ENCODE results near the gene ATAD3B. TPM values are rescaled to one million over a fixed set of nuclear protein-coding genes. Genes with fewer than 3 reads are reported as not detected.

The ATAD3B gene
- total RNA-seq, 2 donors from 2014 or later: 16.8 to 26.9 TPM

DNA sequence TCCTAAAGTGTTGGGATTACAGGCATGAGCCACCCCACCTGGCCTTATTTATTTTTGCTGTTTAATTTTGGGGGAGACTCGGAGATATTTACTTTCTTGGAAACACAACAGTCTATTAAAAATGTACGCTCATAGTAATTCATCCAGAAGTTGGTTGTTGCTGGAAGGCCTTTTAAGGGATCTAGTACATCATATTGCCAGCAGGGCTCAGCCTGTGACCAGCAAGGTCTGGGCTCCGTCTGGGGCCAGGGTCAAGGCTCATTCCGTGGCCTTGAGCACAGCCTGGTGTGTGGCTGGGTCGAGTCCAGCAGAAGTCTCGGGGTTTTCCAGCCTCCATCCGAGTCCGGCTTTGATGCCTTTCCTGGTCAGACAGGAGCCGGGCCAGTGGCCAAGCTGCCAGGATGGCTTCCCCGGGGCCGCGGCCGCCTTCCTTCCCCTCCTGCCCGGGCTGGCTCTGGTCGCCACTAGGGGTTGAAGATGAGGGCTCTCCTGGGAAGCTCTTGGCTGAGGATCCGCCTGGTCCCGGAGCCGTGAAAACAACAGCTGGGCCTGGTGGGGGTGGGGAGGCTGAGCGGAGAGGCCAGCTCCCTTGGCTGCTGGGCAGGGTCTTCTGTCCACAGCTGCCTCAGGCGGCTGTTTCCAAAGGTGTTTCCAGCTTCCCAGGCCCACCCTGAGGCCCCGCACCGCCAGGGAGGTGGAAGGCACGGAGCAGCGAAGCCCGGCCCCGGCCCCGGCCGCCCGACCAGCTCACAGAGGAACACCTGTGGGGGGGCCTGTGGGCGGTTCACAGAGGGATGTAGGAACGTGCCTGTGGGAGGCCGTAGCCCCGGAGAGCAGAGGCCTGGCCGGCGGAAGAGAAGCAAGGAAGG is 41.2 kb upstream of the ATAD3B start:
- TF ChIP-seq, protein P1, sequence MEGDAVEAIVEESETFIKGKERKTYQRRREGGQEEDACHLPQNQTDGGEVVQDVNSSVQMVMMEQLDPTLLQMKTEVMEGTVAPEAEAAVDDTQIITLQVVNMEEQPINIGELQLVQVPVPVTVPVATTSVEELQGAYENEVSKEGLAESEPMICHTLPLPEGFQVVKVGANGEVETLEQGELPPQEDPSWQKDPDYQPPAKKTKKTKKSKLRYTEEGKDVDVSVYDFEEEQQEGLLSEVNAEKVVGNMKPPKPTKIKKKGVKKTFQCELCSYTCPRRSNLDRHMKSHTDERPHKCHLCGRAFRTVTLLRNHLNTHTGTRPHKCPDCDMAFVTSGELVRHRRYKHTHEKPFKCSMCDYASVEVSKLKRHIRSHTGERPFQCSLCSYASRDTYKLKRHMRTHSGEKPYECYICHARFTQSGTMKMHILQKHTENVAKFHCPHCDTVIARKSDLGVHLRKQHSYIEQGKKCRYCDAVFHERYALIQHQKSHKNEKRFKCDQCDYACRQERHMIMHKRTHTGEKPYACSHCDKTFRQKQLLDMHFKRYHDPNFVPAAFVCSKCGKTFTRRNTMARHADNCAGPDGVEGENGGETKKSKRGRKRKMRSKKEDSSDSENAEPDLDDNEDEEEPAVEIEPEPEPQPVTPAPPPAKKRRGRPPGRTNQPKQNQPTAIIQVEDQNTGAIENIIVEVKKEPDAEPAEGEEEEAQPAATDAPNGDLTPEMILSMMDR (IDR thresholded peaks at IDR 0.05): peak in 2 of 4 experiments; percentile 31
- TF ChIP-seq POLR2AphosphoS5 (IDR thresholded peaks at IDR 0.05): peak; percentile 60
- peak; percentile 23 for TF ChIP-seq POLR2A (IDR thresholded peaks at IDR 0.05)
- Histone ChIP-seq H3K9me3 (no peaks in the 10 kb centered on the region), H3K27ac (peak overlapping the region; percentile 96), H3K4me1 (replicated peaks) (peaks cover 49% of the 10 kb centered on the region), H3K27me3 (replicated peaks; ENCODE audit: insufficient read depth) (no peaks in the 10 kb centered on the region), H3K4me3 (no peak overlapping the region), H3K36me3 (no peaks in the 10 kb centered on the region)
- DNase-seq (ENCODE audit: low spot score): peak; percentile 62
- intact Hi-C loops (cut with DNase I): no loop called here
- WGBS: 11% methylated on average over 35 of the region's 35 CpGs

DNA sequence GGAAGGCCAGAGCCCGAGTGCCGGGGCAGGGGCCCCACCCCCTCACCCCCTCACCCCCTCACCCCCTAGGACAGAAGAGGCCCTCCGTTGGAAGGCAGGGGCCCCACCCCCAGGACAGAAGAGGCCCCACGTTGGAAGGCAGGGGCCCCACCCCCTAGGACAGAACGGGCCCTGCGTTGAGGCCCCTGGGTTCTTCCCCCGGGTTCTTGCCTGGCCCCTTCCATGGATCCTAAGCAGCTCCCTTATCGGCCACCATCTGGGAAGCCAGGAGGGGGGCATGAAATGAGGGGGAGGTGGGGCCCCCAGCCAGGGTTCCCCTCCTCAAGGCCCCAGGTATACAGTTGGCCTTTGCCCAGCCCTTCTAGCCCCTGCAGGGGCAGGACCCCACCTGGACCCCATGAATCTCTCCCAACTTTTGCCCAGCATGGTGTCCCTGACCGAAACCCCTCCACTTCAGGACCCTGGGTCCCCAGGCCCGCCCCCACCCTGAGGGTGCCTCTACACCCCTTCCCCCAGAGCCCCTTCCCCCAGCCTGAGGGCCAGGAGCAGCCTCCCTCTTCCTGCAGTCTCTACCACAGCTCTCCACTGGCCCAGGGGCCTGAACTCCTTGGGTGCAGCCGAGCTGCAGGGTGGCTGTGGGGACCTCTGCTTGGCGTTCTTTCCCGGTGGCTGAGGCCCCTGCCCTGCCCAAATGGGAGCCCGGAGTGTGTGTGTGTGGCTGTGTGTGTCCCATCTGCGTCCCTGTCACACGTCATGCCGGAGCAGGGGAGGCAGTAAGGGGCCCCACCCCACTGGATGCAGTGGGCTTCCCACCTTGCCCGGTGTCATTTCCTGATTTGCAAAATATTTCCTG is 40.3 kb upstream of the ATAD3B start:
- no peak for DNase-seq (ENCODE audit: low spot score)
- intact Hi-C loops (cut with DNase I): no loop called here
- Histone ChIP-seq H3K36me3 (no peaks in the 10 kb centered on the region), H3K4me1 (replicated peaks) (peaks cover 50% of the 10 kb centered on the region), H3K27ac (peak overlapping the region; percentile 96), H3K9me3 (no peaks in the 10 kb centered on the region), H3K4me3 (no peak overlapping the region), H3K27me3 (replicated peaks; ENCODE audit: insufficient read depth) (no peaks in the 10 kb centered on the region)
- TF ChIP-seq POLR2AphosphoS5 (IDR thresholded peaks at IDR 0.05): no peak
- TF ChIP-seq, protein P1 (IDR thresholded peaks at IDR 0.05): no peak
- no peak for TF ChIP-seq POLR2A (IDR thresholded peaks at IDR 0.05)
- WGBS: 44% methylated on average over 16 of the region's 18 CpGs

DNA sequence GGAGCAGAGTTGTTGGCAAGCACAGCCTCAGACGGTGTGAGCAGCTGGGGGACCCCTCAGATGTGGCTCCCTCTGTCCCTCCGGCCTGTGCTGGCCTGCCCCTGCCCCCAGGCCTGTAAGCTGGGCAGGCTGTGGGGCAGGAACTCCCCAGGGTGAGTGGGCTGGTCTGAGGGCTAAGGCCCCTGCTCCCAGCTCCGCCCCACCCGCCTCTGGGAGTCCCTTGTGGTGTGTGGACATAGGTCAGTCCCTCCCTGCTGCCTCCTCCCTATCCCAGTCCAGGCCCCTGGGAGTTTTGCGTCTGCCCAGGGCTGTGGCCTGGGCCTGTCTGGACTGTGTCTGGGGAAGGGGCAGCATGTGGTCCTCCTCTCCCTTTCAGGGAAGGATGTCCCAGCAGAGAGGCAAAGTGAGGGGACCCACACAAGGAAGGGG is 39.7 kb upstream of the ATAD3B start:
- TF ChIP-seq, protein P1 (IDR thresholded peaks at IDR 0.05): no peak
- TF ChIP-seq POLR2AphosphoS5 (IDR thresholded peaks at IDR 0.05) (no peak), POLR2A (IDR thresholded peaks at IDR 0.05) (no peak)
- Histone ChIP-seq H3K36me3 (no peaks in the 10 kb centered on the region), H3K9me3 (no peaks in the 10 kb centered on the region), H3K4me3 (no peak overlapping the region), H3K27ac (peak overlapping the region; percentile 96), H3K27me3 (replicated peaks; ENCODE audit: insufficient read depth) (no peaks in the 10 kb centered on the region), H3K4me1 (replicated peaks) (peaks cover 51% of the 10 kb centered on the region)
- intact Hi-C loops (cut with DNase I): no loop called here
- DNase-seq (ENCODE audit: low spot score): no peak
- 41% methylated on average over 4 of the region's 5 CpGs for whole genome bisulfite sequencing

DNA sequence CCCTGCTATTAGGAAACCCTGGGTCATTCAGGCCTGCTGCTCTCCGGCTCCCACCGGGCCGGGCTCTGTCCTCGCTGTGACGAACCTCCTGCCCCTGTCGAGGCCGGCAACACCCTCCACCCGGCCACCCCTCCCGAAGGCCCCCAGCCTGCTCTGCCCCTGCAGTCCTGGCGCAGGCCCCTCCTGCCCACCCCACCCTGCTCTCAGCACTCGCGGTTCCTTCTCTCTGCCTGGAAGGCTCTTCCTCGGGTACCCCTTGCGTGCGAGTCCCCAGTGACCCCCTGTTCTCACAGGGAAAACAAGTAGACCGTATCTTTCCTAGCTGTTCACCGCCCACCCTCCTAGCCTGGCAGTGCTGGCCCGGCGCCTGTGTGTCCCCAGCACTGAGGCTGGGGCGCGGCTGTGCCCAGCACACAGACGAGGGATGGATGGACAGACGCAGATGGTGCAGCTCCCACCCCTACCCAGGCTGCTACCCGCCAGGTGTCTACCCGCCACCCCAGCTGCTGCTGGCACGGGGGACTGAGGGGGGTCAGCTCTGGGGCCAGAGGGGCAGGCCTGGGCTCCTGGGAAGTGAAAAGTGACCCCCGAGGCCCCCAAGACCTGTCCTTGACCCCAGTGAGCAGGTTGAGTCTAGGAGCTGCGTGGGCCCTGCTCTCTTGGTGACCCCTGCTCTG is 39.2 kb upstream of the ATAD3B start:
- WGBS: 59% methylated on average over 26 of the region's 28 CpGs
- peak overlapping the region in 1 of 2 donors; percentile 65 for H3K4me3 ChIP-seq
- no peak for DNase-seq (ENCODE audit: low spot score)
- H3K4me1 ChIP-seq (replicated peaks): peaks cover 57% of the 10 kb centered on the region
- no peaks in the 10 kb centered on the region for H3K9me3 ChIP-seq
- no peaks in the 10 kb centered on the region for H3K27me3 ChIP-seq (replicated peaks; ENCODE audit: insufficient read depth)
- no peaks in the 10 kb centered on the region for H3K36me3 ChIP-seq
- H3K27ac ChIP-seq: peak overlapping the region; percentile 96
- intact Hi-C loops (cut with DNase I): no loop called here
- no peak for TF ChIP-seq POLR2AphosphoS5 (IDR thresholded peaks at IDR 0.05)
- TF ChIP-seq, protein P1 (IDR thresholded peaks at IDR 0.05): no peak
- no peak for TF ChIP-seq POLR2A (IDR thresholded peaks at IDR 0.05)

All from prostate gland (tissue), 2 donors.